ENCODE data around the gene RNF152. TPM values are rescaled to one million over a fixed set of nuclear protein-coding genes. Genes with fewer than 3 reads are reported as not detected.

RNF152 gene
- total RNA-seq, 1 donor from 2014 or later: 10.4 TPM

GRCh38 chr18:61847164-61847791 is 45.5 kb downstream of the RNF152 start:
- H3K9me3 ChIP-seq (replicated peaks): peaks cover 4% of the 10 kb centered on the region
- H3K27ac ChIP-seq (replicated peaks): no peak overlapping the region
- no peaks in the 10 kb centered on the region for H3K36me3 ChIP-seq
- H3K4me3 ChIP-seq: no peak overlapping the region
- H3K27me3 ChIP-seq (ENCODE audit: low read depth): no peaks in the 10 kb centered on the region
- TF ChIP-seq, protein P1, sequence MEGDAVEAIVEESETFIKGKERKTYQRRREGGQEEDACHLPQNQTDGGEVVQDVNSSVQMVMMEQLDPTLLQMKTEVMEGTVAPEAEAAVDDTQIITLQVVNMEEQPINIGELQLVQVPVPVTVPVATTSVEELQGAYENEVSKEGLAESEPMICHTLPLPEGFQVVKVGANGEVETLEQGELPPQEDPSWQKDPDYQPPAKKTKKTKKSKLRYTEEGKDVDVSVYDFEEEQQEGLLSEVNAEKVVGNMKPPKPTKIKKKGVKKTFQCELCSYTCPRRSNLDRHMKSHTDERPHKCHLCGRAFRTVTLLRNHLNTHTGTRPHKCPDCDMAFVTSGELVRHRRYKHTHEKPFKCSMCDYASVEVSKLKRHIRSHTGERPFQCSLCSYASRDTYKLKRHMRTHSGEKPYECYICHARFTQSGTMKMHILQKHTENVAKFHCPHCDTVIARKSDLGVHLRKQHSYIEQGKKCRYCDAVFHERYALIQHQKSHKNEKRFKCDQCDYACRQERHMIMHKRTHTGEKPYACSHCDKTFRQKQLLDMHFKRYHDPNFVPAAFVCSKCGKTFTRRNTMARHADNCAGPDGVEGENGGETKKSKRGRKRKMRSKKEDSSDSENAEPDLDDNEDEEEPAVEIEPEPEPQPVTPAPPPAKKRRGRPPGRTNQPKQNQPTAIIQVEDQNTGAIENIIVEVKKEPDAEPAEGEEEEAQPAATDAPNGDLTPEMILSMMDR (IDR thresholded peaks at IDR 0.05; ENCODE audit: borderline replicate concordance): no peak
- H3K4me1 ChIP-seq: peaks cover 42% of the 10 kb centered on the region
- no peak for DNase-seq
- intact Hi-C loops (cut with micrococcal nuclease): no loop called here

DNA sequence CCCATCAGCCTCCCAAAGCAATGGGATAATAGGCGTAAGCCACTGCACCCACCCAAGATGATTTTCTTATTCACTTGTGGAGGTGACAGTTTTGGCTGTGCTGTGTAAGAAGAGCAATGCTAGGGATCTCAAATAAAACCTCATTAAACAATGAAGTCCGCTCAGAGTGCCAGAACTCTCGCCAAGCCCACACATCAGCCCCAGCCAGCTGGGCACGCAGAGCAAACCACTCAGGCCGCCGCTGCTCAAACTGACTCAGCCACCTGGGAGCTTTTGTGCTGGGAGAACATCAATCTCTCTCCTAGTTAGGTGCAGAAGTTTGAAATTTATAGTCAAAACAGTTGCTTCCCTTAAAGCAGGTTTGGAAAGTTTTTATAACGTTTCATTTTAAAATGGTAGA is 47.6 kb downstream of the RNF152 start:
- Histone ChIP-seq H3K9me3 (replicated peaks) (peaks cover 4% of the 10 kb centered on the region), H3K27ac (replicated peaks) (no peak overlapping the region), H3K27me3 (ENCODE audit: low read depth) (no peaks in the 10 kb centered on the region), H3K36me3 (no peaks in the 10 kb centered on the region), H3K4me1 (peaks cover 39% of the 10 kb centered on the region), H3K4me3 (no peak overlapping the region)
- intact Hi-C loops (cut with micrococcal nuclease): no loop called here
- TF ChIP-seq, protein P1 (IDR thresholded peaks at IDR 0.05; ENCODE audit: borderline replicate concordance): no peak
- DNase-seq: no peak

DNA sequence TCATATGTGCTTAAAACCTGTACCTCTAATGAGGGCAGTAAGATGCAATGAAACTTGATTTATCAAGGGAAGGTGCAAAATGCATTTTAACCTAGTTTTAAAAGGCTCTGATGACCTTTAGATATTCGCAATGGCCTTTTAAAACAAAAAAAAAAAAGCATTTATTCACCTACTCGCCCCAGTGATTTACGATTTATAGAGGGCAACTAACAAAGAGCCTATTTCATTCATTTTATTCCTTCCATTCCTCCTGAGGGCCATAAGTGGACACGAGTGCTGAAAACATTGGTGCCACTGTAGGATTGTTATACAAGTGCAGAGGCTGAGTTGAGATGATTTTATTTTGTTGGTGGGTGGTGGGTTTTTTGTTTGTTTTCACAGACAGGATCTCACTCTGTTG is 48.1 kb downstream of the RNF152 start:
- Histone ChIP-seq H3K4me3 (no peak overlapping the region), H3K27ac (replicated peaks) (no peak overlapping the region), H3K27me3 (ENCODE audit: low read depth) (no peaks in the 10 kb centered on the region), H3K36me3 (no peaks in the 10 kb centered on the region), H3K9me3 (replicated peaks) (peaks cover 4% of the 10 kb centered on the region), H3K4me1 (peaks cover 36% of the 10 kb centered on the region)
- TF ChIP-seq, protein P1 (IDR thresholded peaks at IDR 0.05; ENCODE audit: borderline replicate concordance): no peak
- intact Hi-C loops (cut with micrococcal nuclease): no loop called here
- no peak for DNase-seq

DNA sequence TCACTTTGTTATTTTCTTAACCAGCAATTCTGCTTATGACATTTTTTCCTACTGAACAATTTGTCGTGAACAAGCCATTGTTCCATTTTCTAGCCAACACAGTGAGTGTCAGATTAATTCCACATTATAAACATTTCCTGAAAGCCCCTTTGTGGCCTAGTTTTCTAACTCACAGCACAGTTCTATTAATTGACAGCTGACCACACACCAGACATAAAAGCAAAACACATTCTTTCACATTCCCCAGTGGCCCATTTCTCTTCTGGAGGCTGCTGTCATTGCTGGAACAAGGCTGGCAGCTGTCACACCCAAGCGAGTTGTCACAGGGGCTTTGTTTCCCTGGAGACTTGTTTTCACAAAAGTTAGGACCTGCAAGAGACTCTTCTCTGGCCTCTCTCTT is 50.7 kb downstream of the RNF152 start:
- Histone ChIP-seq H3K27ac (replicated peaks) (peak overlapping the region; percentile 24), H3K9me3 (replicated peaks) (peaks cover 4% of the 10 kb centered on the region), H3K4me3 (no peak overlapping the region), H3K27me3 (ENCODE audit: low read depth) (no peaks in the 10 kb centered on the region), H3K36me3 (no peaks in the 10 kb centered on the region), H3K4me1 (peaks cover 44% of the 10 kb centered on the region)
- DNase-seq: no peak
- TF ChIP-seq, protein P1 (IDR thresholded peaks at IDR 0.05; ENCODE audit: borderline replicate concordance): no peak
- intact Hi-C loops (cut with micrococcal nuclease): no loop called here

- H3K27me3 ChIP-seq (ENCODE audit: low read depth): no peaks in the 10 kb centered on the region
- TF ChIP-seq, protein P1 (IDR thresholded peaks at IDR 0.05; ENCODE audit: borderline replicate concordance): no peak
- intact Hi-C loops (cut with micrococcal nuclease): no loop called here
- no peak for DNase-seq
- H3K4me1 ChIP-seq: peaks cover 47% of the 10 kb centered on the region
- H3K36me3 ChIP-seq: no peaks in the 10 kb centered on the region
- peak overlapping the region; percentile 24 for H3K27ac ChIP-seq (replicated peaks)
- no peak overlapping the region for H3K4me3 ChIP-seq
- H3K9me3 ChIP-seq (replicated peaks): peaks cover 4% of the 10 kb centered on the region
These were observed 51.1 kb downstream of the RNF152 start for GRCh38 chr18:61841706-61842105.

All from left ventricle myocardium inferior (tissue), 1 donor.